ENCODE measurements around the gene IFNA21.
"Not testable (repeated sequence)": the region's sequence is repeated elsewhere in the genome, so short reads cannot be mapped to it uniquely, and the experiment has no call there.

IFNA21 gene

DNA sequence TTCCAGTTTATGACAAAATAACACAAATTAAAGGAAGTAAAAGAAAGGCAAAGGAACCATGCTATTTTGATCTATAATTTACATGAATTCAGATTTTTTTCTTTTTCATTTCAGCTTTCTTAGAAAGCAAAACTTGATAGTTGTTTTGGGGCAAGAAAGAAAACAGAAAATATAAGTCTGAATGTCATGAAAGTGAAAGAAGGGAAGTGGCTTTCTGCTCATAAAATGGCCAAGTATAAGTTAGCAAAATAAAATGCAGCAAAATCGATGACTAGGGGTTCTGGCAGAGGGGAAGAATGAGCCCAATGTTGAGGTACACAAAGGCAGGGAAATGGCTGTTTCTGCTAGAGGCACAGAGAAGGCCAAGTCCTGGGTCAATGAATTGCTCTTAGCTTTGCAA lies 21.9 kb downstream of the IFNA21 start:
- DNase-seq: no peak

- DNase-seq: no peak
Observed at GRCh38 chr9:21141427-21141882, 25.0 kb downstream of the IFNA21 start, which contains the start of gene IFNW1. Gene IFNW1 (minus strand): TSS chr9:21141832. CDS start chr9:21141570, 262 bp downstream.

DNA sequence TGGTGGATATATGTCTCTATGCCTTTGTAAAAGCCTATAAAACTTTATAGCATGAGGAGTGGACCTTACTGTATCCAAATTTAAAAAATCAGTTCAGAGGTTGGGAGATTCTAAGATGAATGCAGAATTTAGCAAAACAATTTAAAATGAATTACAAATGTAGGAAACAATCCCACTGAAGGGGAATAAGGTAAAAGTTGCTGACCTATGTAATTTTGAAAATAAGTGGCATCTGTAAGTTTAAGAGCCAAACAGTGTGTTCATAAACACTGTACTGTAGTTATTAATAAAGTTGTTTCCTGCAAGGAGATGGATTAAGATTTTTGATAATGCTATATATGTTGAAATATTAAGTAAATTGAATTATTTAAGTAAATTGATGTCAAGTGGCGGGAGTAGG lies 29.4 kb downstream of the IFNA21 start:
- DNase-seq: no peak

DNA sequence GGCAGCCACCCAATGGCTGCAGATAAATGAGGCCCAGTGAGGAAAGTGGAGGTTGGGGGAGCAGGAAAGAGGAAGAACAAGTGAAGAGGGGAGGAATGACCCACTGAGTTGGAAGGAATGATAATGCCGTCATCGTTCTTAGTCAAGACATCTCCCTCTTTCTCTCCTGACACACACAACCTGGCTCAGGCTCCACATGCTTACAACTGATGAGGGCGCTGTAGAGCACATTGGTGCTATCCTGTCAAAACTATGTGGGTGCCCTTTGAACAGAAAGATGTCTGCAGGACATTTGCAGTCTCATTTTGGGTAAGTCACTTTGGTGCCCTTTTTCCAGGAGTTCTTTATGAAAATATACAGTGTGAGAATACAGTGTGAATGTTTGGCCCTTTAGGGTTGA lies 30.7 kb downstream of the IFNA21 start:
- no peak for DNase-seq

- not testable (repeated sequence) for DNase-seq
Observed at GRCh38 chr9:21128186-21128585, 38.3 kb downstream of the IFNA21 start.

GRCh38 chr9:21121595-21122251 lies 44.7 kb downstream of the IFNA21 start:
- no peak for DNase-seq

- DNase-seq: no peak
Observed at GRCh38 chr9:21121079-21121478, 45.4 kb downstream of the IFNA21 start.

DNA sequence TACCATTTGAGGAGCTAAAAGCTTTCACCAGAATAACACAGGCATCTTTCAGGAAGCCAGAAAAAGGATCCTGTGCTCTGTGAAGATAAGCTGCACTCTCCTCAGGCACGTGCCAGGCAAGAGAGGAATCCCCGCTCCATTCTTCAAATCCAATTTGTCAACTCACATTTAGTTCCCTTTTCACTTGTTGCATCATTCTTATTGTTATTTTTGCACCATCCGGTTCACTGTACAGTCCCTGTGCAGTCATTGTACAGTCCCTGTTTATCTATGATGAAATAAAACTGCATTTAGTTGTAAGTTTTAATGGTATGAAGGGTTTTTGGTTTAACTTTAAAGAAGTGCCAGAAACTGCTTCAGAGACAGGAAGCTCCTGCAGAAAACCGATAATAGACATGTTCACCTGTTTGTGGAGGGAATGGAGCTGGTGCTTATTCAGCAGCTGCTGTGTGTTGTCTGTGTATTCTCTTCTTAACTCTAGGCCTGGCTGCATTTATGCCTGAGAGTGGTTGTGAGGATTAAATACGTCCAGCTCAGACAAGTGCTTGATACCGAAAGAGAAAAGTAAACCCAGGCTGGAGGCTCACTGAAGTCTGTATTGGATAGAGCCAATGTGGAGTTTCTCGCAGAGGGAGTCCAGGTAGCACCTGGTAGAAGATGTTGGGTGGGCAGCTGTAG lies 47.2 kb downstream of the IFNA21 start:
- no peak for DNase-seq

Measured in anterior cingulate cortex (tissue), 58 donors.